H1 (cell line): Measurements from ENCODE around the gene SUPT4H1. TPM values are rescaled to one million over a fixed set of nuclear protein-coding genes. Genes with fewer than 3 reads are reported as not detected.

Experiments used
- CTCF ChIA-PET: fragments of 300-600 bp; sonication (Branson Sonifier 250); formaldehyde crosslinking; loops from one replicate; lab custom pipeline; 2021; ENCODE audit not compliant: partially characterized antibody; lab: Charles Lee
- POLR2A ChIA-PET: fragments of 300-600 bp; sonication (Branson Sonifier 250); formaldehyde crosslinking; loops from one replicate; lab custom pipeline; 2021; ENCODE audit warnings: inconsistent platforms; ENCODE audit not compliant: partially characterized antibody; lab: Charles Lee
- DNase-seq, 2 experiments: peaks; one replicate each; pipeline versions ENCODE4 v3.0.0 to v3.0.0-alpha.2; 2010 to 2022; ENCODE audit warnings: low spot score in 2 of 2, low read depth in 1 of 2, mixed read lengths in 1 of 2
- FAIRE-seq: peaks from 2 replicates; lab custom pipeline; 2011; peaks lifted over from hg19 to GRCh38; lab: Jason Lieb, UNC
- H2AFZ ChIP-seq: 2 replicates; pipeline ENCODE4 v1.8.1; 2012; ENCODE audit warnings: low read length, inconsistent platforms
- H2AK5ac ChIP-seq: 2 replicates; pipeline ENCODE4 v1.6.1; 2013; ENCODE audit warnings: low read depth, low read length
- H2BK120ac ChIP-seq: replicated peaks from 2 replicates; pipeline ENCODE3; 2013; ENCODE audit warnings: low read depth, low read length, inconsistent platforms
- H2BK12ac ChIP-seq: 2 replicates; pipeline ENCODE4 v1.6.1; 2013; ENCODE audit warnings: low read depth, low read length
- H2BK15ac ChIP-seq: 2 replicates; pipeline ENCODE4 v1.6.1; 2013; ENCODE audit warnings: low read length
- H2BK20ac ChIP-seq: 2 replicates; pipeline ENCODE4 v1.6.1; 2013; ENCODE audit warnings: low read length
- H2BK5ac ChIP-seq: 2 replicates; pipeline ENCODE4 v1.6.1; 2013; ENCODE audit warnings: low read depth, low read length
- H3K14ac ChIP-seq: 2 replicates; pipeline ENCODE4 v1.6.1; 2013; ENCODE audit warnings: inconsistent platforms; ENCODE audit not compliant: insufficient read length
- H3K18ac ChIP-seq: 2 replicates; pipeline ENCODE4 v1.6.1; 2013; ENCODE audit warnings: low read length; ENCODE audit errors: extremely low read depth
- H3K23ac ChIP-seq: 2 replicates; pipeline ENCODE4 v1.6.1; 2013; ENCODE audit warnings: inconsistent platforms; ENCODE audit not compliant: insufficient read length
- H3K23me2 ChIP-seq: 2 replicates; pipeline ENCODE4 v1.6.1; 2013; ENCODE audit warnings: low read depth, low read length
- H3K27ac ChIP-seq: 2 replicates; pipeline ENCODE4 v1.6.1; 2011; ENCODE audit warnings: low read depth, low read length, inconsistent platforms
- H3K27me3 ChIP-seq, 4 experiments: replicated peaks in 1 of 4; 1 replicate in 1 of 4; 2 replicates in 3 of 4; pipeline versions ENCODE4 v1.6.1 to v1.8.1; 2011 to 2013; ENCODE audit warnings: low read length in 3 of 4, mild to moderate bottlenecking in 3 of 4, inconsistent platforms in 2 of 4, mixed read lengths in 2 of 4, moderate library complexity in 1 of 4; ENCODE audit not compliant: control insufficient read depth in 3 of 4, insufficient read depth in 3 of 4; ENCODE audit errors: extremely low read depth in 1 of 4
- H3K36me3 ChIP-seq, 4 experiments: 2 replicates each; pipeline versions ENCODE4 v1.6.1 to v1.8.1; 2011 to 2013; ENCODE audit warnings: mild to moderate bottlenecking in 4 of 4, low read length in 3 of 4, moderate library complexity in 2 of 4, control low read depth in 1 of 4, inconsistent platforms in 1 of 4; ENCODE audit not compliant: insufficient read depth in 4 of 4, control insufficient read depth in 2 of 4
- H3K4ac ChIP-seq: replicated peaks from 2 replicates; pipeline ENCODE3; 2013; ENCODE audit warnings: low read length, low read depth, mixed read lengths, inconsistent platforms; ENCODE audit not compliant: insufficient read length
- H3K4me1 ChIP-seq, 4 experiments: replicated peaks in 1 of 4; 1 replicate in 1 of 4; 2 replicates in 3 of 4; pipeline versions ENCODE4 v1.6.1 to v1.8.1; 2011 to 2013; ENCODE audit warnings: low read length in 3 of 4, inconsistent platforms in 2 of 4, mixed read lengths in 1 of 4; ENCODE audit not compliant: insufficient read depth in 4 of 4, control insufficient read depth in 3 of 4
- H3K4me2 ChIP-seq, 2 experiments: 2 replicates each; pipeline versions ENCODE4 v1.6.1 to v1.8.1; 2011 to 2013; ENCODE audit warnings: low read depth in 2 of 2, low read length in 2 of 2, control low read depth in 1 of 2, inconsistent platforms in 1 of 2, mild to moderate bottlenecking in 1 of 2; ENCODE audit not compliant: insufficient read depth in 1 of 2
- H3K4me3 ChIP-seq, 4 experiments: fragments of 200-600, 300-600 bp in 1 of 4; sonication (generic), shearing (Covaris generic), sonication (Bioruptor Twin) in 1 of 4; 2 replicates each; pipeline versions ENCODE4 v1.5.1 to v1.8.1; 2011 to 2016; ENCODE audit warnings: low read length in 4 of 4, low read depth in 3 of 4, control low read depth in 2 of 4, inconsistent platforms in 2 of 4, mild to moderate bottlenecking in 2 of 4, mixed read lengths in 1 of 4, moderate library complexity in 1 of 4; ENCODE audit not compliant: insufficient read depth in 2 of 4; ENCODE audit errors: extremely low read depth in 1 of 4
- H3K56ac ChIP-seq: replicated peaks from 2 replicates; pipeline ENCODE3; 2013; ENCODE audit warnings: low read depth, mild to moderate bottlenecking, mixed read lengths, low read length, inconsistent platforms; ENCODE audit not compliant: insufficient read length
- H3K79me1 ChIP-seq: 2 replicates; pipeline ENCODE4 v1.6.1; 2013; ENCODE audit warnings: low read depth, low read length, control low read depth
- H3K79me2 ChIP-seq, 2 experiments: 2 replicates each; pipeline versions ENCODE4 v1.6.1 to v1.8.1; 2012 to 2013; ENCODE audit warnings: low read length in 2 of 2, mild to moderate bottlenecking in 2 of 2, inconsistent platforms in 1 of 2; ENCODE audit not compliant: insufficient read depth in 2 of 2, control insufficient read depth in 1 of 2
- H3K9ac ChIP-seq, 4 experiments: replicated peaks in 1 of 4; 1 replicate in 1 of 4; 2 replicates in 3 of 4; pipeline versions ENCODE4 v1.6.1 to v1.8.1; 2011 to 2013; ENCODE audit warnings: low read depth in 3 of 4, low read length in 3 of 4, control low read depth in 2 of 4, mild to moderate bottlenecking in 2 of 4, moderate library complexity in 2 of 4, inconsistent platforms in 1 of 4; ENCODE audit errors: extremely low read depth in 1 of 4
- H3K9me3 ChIP-seq, 2 experiments: 2 replicates each; pipeline versions ENCODE4 v1.6.1 to v1.8.1; 2012 to 2013; ENCODE audit warnings: mild to moderate bottlenecking in 2 of 2, moderate library complexity in 2 of 2, control low read depth in 1 of 2, inconsistent platforms in 1 of 2, low read depth in 1 of 2, low read length in 1 of 2, mixed read lengths in 1 of 2; ENCODE audit not compliant: insufficient read depth in 2 of 2
- H4K20me1 ChIP-seq, 2 experiments: replicated peaks in 1 of 2; 2 replicates each; pipeline versions ENCODE3 to v1.8.1; 2011 to 2013; ENCODE audit warnings: inconsistent platforms in 2 of 2, low read length in 2 of 2, mild to moderate bottlenecking in 1 of 2; ENCODE audit not compliant: insufficient read depth in 2 of 2, control insufficient read depth in 1 of 2
- H4K5ac ChIP-seq: 2 replicates; pipeline ENCODE4 v1.6.1; 2013; ENCODE audit warnings: low read length, low read depth, mixed read lengths, inconsistent platforms; ENCODE audit not compliant: insufficient read length
- H4K8ac ChIP-seq: 2 replicates; pipeline ENCODE4 v1.8.0; 2013; ENCODE audit warnings: mild to moderate bottlenecking, moderate library complexity, low read length, inconsistent platforms; ENCODE audit not compliant: insufficient read depth; ENCODE audit errors: extremely low read depth
- H4K91ac ChIP-seq: replicated peaks from 2 replicates; pipeline ENCODE3; 2013; ENCODE audit warnings: low read length, mixed read lengths, inconsistent platforms; ENCODE audit not compliant: insufficient read length
- ATF2 ChIP-seq: IDR thresholded peaks from 2 replicates; pipeline ENCODE4 v1.6.1; 2012; ENCODE audit warnings: low read length, inconsistent platforms
- ATF3 ChIP-seq: IDR thresholded peaks from 2 replicates; pipeline ENCODE4 v1.6.1; 2011; ENCODE audit warnings: low read depth, mild to moderate bottlenecking, low read length; ENCODE audit not compliant: insufficient read depth
- GABPA ChIP-seq: IDR thresholded peaks from 2 replicates; pipeline ENCODE4 v1.6.1; 2011; ENCODE audit warnings: mild to moderate bottlenecking, low read length, moderate library complexity, borderline replicate concordance; ENCODE audit not compliant: insufficient read depth
- MAFK ChIP-seq: IDR thresholded peaks from 2 replicates; pipeline ENCODE4 v1.6.1; 2012; ENCODE audit warnings: low read depth, mild to moderate bottlenecking, improper control_type of control experiment, low read length
- POU5F1 ChIP-seq: IDR thresholded peaks from 2 replicates; pipeline ENCODE4 v1.6.1; 2011; ENCODE audit warnings: low read depth, mild to moderate bottlenecking, low read length, moderate library complexity
- RFX5 ChIP-seq: IDR thresholded peaks from 2 replicates; pipeline ENCODE4 v1.6.1; 2011; ENCODE audit warnings: low read depth, low read length, improper control_type of control experiment, borderline replicate concordance
- RXRA ChIP-seq: IDR thresholded peaks from 2 replicates; pipeline ENCODE4 v1.6.1; 2011; ENCODE audit warnings: low read depth, mild to moderate bottlenecking, low read length, moderate library complexity; ENCODE audit not compliant: insufficient read depth
- SAP30 ChIP-seq: fragments of 300-600 bp; sonication (generic); IDR thresholded peaks from 2 replicates; pipeline ENCODE4 v1.7.1; 2012; ENCODE audit warnings: low read length, moderate library complexity, mild to moderate bottlenecking, inconsistent platforms; ENCODE audit not compliant: insufficient read depth, insufficient replicate concordance
- SIRT6 ChIP-seq: IDR thresholded peaks from one replicate; pipeline ENCODE4 v1.7.1; 2012; ENCODE audit warnings: low read length, inconsistent platforms
- SIX5 ChIP-seq: IDR thresholded peaks from 2 replicates; pipeline ENCODE4 v1.6.1; 2011; ENCODE audit warnings: mild to moderate bottlenecking, low read depth, low read length
- SP1 ChIP-seq: IDR thresholded peaks from 2 replicates; pipeline ENCODE4 v1.6.1; 2011; ENCODE audit warnings: low read depth, low read length
- TBP ChIP-seq: IDR thresholded peaks from 2 replicates; pipeline ENCODE4 v1.6.1; 2011; ENCODE audit warnings: low read depth, low read length, improper control_type of control experiment
- WGBS, 2 experiments: shearing (Covaris generic) in 1 of 2; methylation state at CpG; one replicate each; pipeline versions ENCODE4 v1.1.6 to v1.1.7; 2013 to 2015; ENCODE audit warnings: low lambda C conversion rate in 2 of 2, mixed read lengths in 2 of 2, inconsistent platforms in 1 of 2, low coverage in 1 of 2, missing lambda C conversion rate in 1 of 2; ENCODE audit not compliant: insufficient replicate concordance in 2 of 2, insufficient coverage in 1 of 2, insufficient read length in 1 of 2; ENCODE audit errors: extremely low coverage in 1 of 2, missing lambda C conversion rate in 1 of 2; 5-methylcytosine and 5-hydroxymethylcytosine counted together
- polyA plus RNA-seq, 7 experiments: library from polyadenylated mRNA; depleted of rRNA in 3 of 7; stranded (reverse) in 5 of 7; unstranded in 2 of 7; fragments of >200 nt in 5 of 7; fragments of 200-250 nt in 2 of 7; gene quantifications; 1 replicate in 5 of 7; 2 replicates in 1 of 7; 4 replicates in 1 of 7; pipeline versions ENCODE4 v1.2.1 to v1.2.3, GENCODE V29; 2011 to 2013; ENCODE audit warnings: missing spikeins in 2 of 7, mixed read lengths in 2 of 7
- total RNA-seq: library from RNA; stranded (reverse); fragmentation: NEBNext Ultra II Directional; extraction: Animal tissue kit (Norgen Biotek cat#: 25700); gene quantifications from 2 replicates; pipeline ENCODE4 v1.2.1, GENCODE V29; 2021

Gene SUPT4H1
- total and polyA plus RNA-seq, 2 of the 8 experiments (the other 6 are each of a cell fraction or from before 2014, with no cell fraction given), result 112 to 143 TPM

- DNase-seq, result no peak
- TF ChIP-seq ATF3 (no peak), SP1 (no peak), SIX5 (no peak), RXRA (no peak), POU5F1 (no peak), RFX5 (no peak), ATF2 (no peak), MAFK (no peak), SAP30 (no peak), TBP (no peak), SIRT6 (no peak), GABPA (no peak)
Measured at GRCh38 chr17:58318065-58318481, 33.9 kb downstream of the SUPT4H1 start.

More at GRCh38 chr17:58318065-58318481, 33.9 kb downstream of the SUPT4H1 start:
- no peak overlapping the region for H4K5ac ChIP-seq
- H3K4me2 ChIP-seq, result no peak overlapping the region
- no peaks in the 10 kb centered on the region for H3K9me3 ChIP-seq
- H3K27me3 ChIP-seq, result peaks cover 0 to 3% (median 0%) of the 10 kb centered on the region in 4 experiments; a peak in 2 of 7 replicates
- no peaks in the 10 kb centered on the region for H3K79me1 ChIP-seq
- 92% methylated on average over 8 of the region's 9 CpGs; no CpG with 5 or more reads in 1 of the 2 experiments for WGBS, 2 experiments
- no peak overlapping the region for H2BK5ac ChIP-seq
- POLR2A ChIA-PET, result interaction anchor here (1.0 to 3.8 kb wide), 6 partner anchors 10 to 34 kb away, joined by 3 to 12 read pairs (median 4); partner anchors contain the start of gene SUPT4H1
- no peak overlapping the region for H2AFZ ChIP-seq
- no peaks in the 10 kb centered on the region for H3K36me3 ChIP-seq
- no peak overlapping the region for H3K18ac ChIP-seq
- H3K14ac ChIP-seq, result no peak overlapping the region
- H2BK20ac ChIP-seq, result no peak overlapping the region
- H3K27ac ChIP-seq, result no peak overlapping the region
- H4K91ac ChIP-seq, result no peak overlapping the region
- no peaks in the 10 kb centered on the region for H3K79me2 ChIP-seq
- H2BK15ac ChIP-seq, result no peak overlapping the region
- peaks cover 0 to under 1% (median 0%) of the 10 kb centered on the region in 4 experiments; a peak in 1 of 7 replicates for H3K4me1 ChIP-seq
- CTCF ChIA-PET, result interaction anchor here (0.6 to 21.9 kb wide), 35 partner anchors 9 to 171 kb away, joined by 3 to 384 read pairs (median 5); partner anchors contain the start of genes HSF5, MPO, RNF43 and SUPT4H1
- H3K23ac ChIP-seq, result no peak overlapping the region
- no peak overlapping the region for H3K4ac ChIP-seq
- H3K23me2 ChIP-seq, result no peaks in the 10 kb centered on the region; the same call in 1 of the 2 replicates
- H3K56ac ChIP-seq, result no peak overlapping the region
- H4K8ac ChIP-seq, result no peak overlapping the region
- no peak for FAIRE-seq
- no peak overlapping the region for H3K9ac ChIP-seq
- H2BK12ac ChIP-seq, result no peak overlapping the region
- no peak overlapping the region for H2AK5ac ChIP-seq
- no peaks in the 10 kb centered on the region for H4K20me1 ChIP-seq
- H3K4me3 ChIP-seq, result no peak overlapping the region
- no peak overlapping the region for H2BK120ac ChIP-seq
